HepG2 (cell line): ENCODE data around the gene CPEB3. TPM values are rescaled to one million over a fixed set of nuclear protein-coding genes. Genes with fewer than 3 reads are reported as not detected.

Source experiments
- ATAC-seq: fragments of 200-7000 bp; cut with Tn5 transposase; 3 replicates; pipeline ENCODE4 v1.9.1; 2020; ENCODE audit warnings: mild to moderate bottlenecking, moderate library complexity
- BruUV-seq: library from RNA; stranded (reverse); fragments of 400-500 nt; replicated peaks from 2 replicates; lab custom pipeline; 2021; lab: Mats Ljungman, UMichigan
- CTCF ChIA-PET: fragments of 300-600 bp; formaldehyde crosslinking; extraction: SDS; loops from one replicate; lab custom pipeline; 2021; ENCODE audit warnings: low total read pairs, inconsistent platforms, low intra/inter-chr PET ratio; lab: Yijun Ruan, JAX
- POLR2A ChIA-PET: fragments of 350-600 bp; sonication (Branson Sonifier 250); formaldehyde crosslinking; loops from one replicate; lab custom pipeline; 2020; ENCODE audit warnings: antibody characterized with exemption, inconsistent platforms; lab: Yijun Ruan, JAX
- DNase-seq: peaks from one replicate; pipeline ENCODE4 v3.0.0-alpha.2; 2015; ENCODE audit warnings: low spot score
- FAIRE-seq: peaks from 3 replicates; lab custom pipeline; 2011; peaks lifted over from hg19 to GRCh38; lab: Jason Lieb, UNC
- H2AFZ ChIP-seq: one replicate; pipeline ENCODE4 v1.6.1; 2011; ENCODE audit warnings: low read length, inconsistent platforms
- H3K27ac ChIP-seq: fragments of 300-600 bp; 3 replicates; pipeline ENCODE4 v1.8.0; 2011; ENCODE audit warnings: mixed run types, mild to moderate bottlenecking, mixed read lengths, low read length, inconsistent platforms; ENCODE audit not compliant: insufficient read depth; ENCODE audit errors: extremely low read length
- H3K27me3 ChIP-seq, 2 experiments: fragments of 200-600 bp in 1 of 2; 2 replicates in 1 of 2; 3 replicates in 1 of 2; pipeline versions ENCODE4 v1.6.0 to v1.8.0; 2011; ENCODE audit warnings: low read length in 2 of 2, mild to moderate bottlenecking in 2 of 2, moderate library complexity in 2 of 2, inconsistent platforms in 1 of 2; ENCODE audit not compliant: insufficient read depth in 2 of 2, control insufficient read depth in 1 of 2
- H3K36me3 ChIP-seq, 2 experiments: fragments of 200-600 bp in 1 of 2; replicated peaks in 1 of 2; 2 replicates in 1 of 2; 3 replicates in 1 of 2; pipeline versions ENCODE4 v1.5.1 to v1.8.0; 2011; ENCODE audit warnings: low read length in 2 of 2, inconsistent platforms in 1 of 2; ENCODE audit not compliant: insufficient read depth in 2 of 2, control insufficient read depth in 1 of 2
- H3K4me1 ChIP-seq: 2 replicates; pipeline ENCODE4 v1.5.1; 2012; ENCODE audit warnings: low read length, inconsistent platforms; ENCODE audit not compliant: insufficient read depth
- H3K4me2 ChIP-seq: 2 replicates; pipeline ENCODE4 v1.6.0; 2011; ENCODE audit warnings: low read depth, low read length, inconsistent platforms
- H3K4me3 ChIP-seq, 3 experiments: fragments of 200-600 bp in 1 of 3; sonication (generic), shearing (Covaris generic) in 1 of 3; replicated peaks in 1 of 3; 2 replicates each; pipeline ENCODE4 v1.5.1; 2011 to 2016; ENCODE audit warnings: low read length in 3 of 3, inconsistent platforms in 2 of 3, low read depth in 2 of 3, mild to moderate bottlenecking in 2 of 3, control low read depth in 1 of 3, mixed read lengths in 1 of 3; ENCODE audit not compliant: insufficient read depth in 1 of 3
- H3K79me2 ChIP-seq: one replicate; pipeline ENCODE4 v1.6.1; 2011; ENCODE audit warnings: low read length, inconsistent platforms; ENCODE audit not compliant: insufficient read depth
- H3K9ac ChIP-seq: 2 replicates; pipeline ENCODE4 v1.6.0; 2011; ENCODE audit warnings: mild to moderate bottlenecking, low read depth, low read length, inconsistent platforms; ENCODE audit not compliant: insufficient read depth
- H3K9me3 ChIP-seq: 2 replicates; pipeline ENCODE4 v1.5.1; 2012; ENCODE audit warnings: mild to moderate bottlenecking, low read length
- H4K20me1 ChIP-seq: 2 replicates; pipeline ENCODE4 v1.6.0; 2011; ENCODE audit warnings: inconsistent platforms, mild to moderate bottlenecking, low read length, moderate library complexity; ENCODE audit not compliant: insufficient read depth
- CENPT ChIP-seq: sonication (generic); formaldehyde crosslinking; IDR thresholded peaks from 2 replicates; pipeline ENCODE4 v1.8.0; 2022; ENCODE audit warnings: low read depth, mild to moderate bottlenecking, moderate library complexity, missing genetic modification reagents
- CREM ChIP-seq, 2 experiments: sonication (generic) in 1 of 2; formaldehyde crosslinking in 1 of 2; IDR thresholded peaks; 2 replicates each; pipeline versions ENCODE4 v1.4.0 to v1.6.1; 2016 to 2020; ENCODE audit warnings: antibody characterized with exemption in 1 of 2, mild to moderate bottlenecking in 1 of 2, missing genetic modification reagents in 1 of 2
- IRX3 ChIP-seq: sonication (generic); formaldehyde crosslinking; IDR thresholded peaks from 2 replicates; pipeline ENCODE4 v1.8.1; 2023; ENCODE audit warnings: mild to moderate bottlenecking, low read depth, missing genetic modification reagents, borderline replicate concordance
- MAFF ChIP-seq: IDR thresholded peaks from 2 replicates; pipeline ENCODE4 v1.6.1; 2011; ENCODE audit warnings: low read depth, low read length, improper control_type of control experiment
- MAFK ChIP-seq, 2 experiments: IDR thresholded peaks in 1 of 2; conservative IDR thresholded peaks in 1 of 2; 2 replicates each; pipeline ENCODE4 v1.6.1; 2011; ENCODE audit warnings: improper control_type of control experiment in 2 of 2, low read length in 2 of 2
- MTA3 ChIP-seq: sonication (generic); formaldehyde crosslinking; IDR thresholded peaks from 2 replicates; pipeline ENCODE4 v1.4.0; 2020; ENCODE audit warnings: missing genetic modification reagents
- MTF1 ChIP-seq: sonication (generic); formaldehyde crosslinking; IDR thresholded peaks from 2 replicates; pipeline ENCODE4 v1.5.0; 2020; ENCODE audit warnings: missing genetic modification reagents
- RBFOX2 ChIP-seq: fragments of 200-400 bp; formaldehyde crosslinking; IDR thresholded peaks from 2 replicates; pipeline ENCODE4 v1.6.1; 2017; ENCODE audit warnings: low read depth, mild to moderate bottlenecking, low read length
- TAF15 ChIP-seq: fragments of 200-400 bp; formaldehyde crosslinking; IDR thresholded peaks from one replicate; pipeline ENCODE4 v1.6.1; 2018; ENCODE audit warnings: mild to moderate bottlenecking, low read depth, low read length; ENCODE audit not compliant: poor library complexity, severe bottlenecking
- ZNF10 ChIP-seq: sonication (generic); formaldehyde crosslinking; IDR thresholded peaks from 2 replicates; pipeline ENCODE4 v1.4.0; 2020; ENCODE audit warnings: mild to moderate bottlenecking, low read depth, missing genetic modification reagents, borderline replicate concordance
- ZNF839 ChIP-seq: sonication (generic); formaldehyde crosslinking; IDR thresholded peaks from 2 replicates; pipeline ENCODE4 v1.4.0; 2020; ENCODE audit warnings: missing genetic modification reagents, mild to moderate bottlenecking, borderline replicate concordance
- WGBS: methylation state at CpG from one replicate; pipeline ENCODE4 v1.1.6; 2017; ENCODE audit warnings: low lambda C conversion rate; 5-methylcytosine and 5-hydroxymethylcytosine counted together
- in situ Hi-C: cut with HindIII; loops from 2 replicates; pipeline ENCODE4 v1.10.0; 2017; ENCODE audit warnings: low pct_unique_long_range_greater_than_20kb; ENCODE audit not compliant: extremely low pct_ligation_motif_present
- intact Hi-C: fragments of 100-400 bp; cut with micrococcal nuclease; formaldehyde crosslinking; loops from one replicate; pipeline ENCODE4 v1.10.0; 2022; ENCODE audit not compliant: unreplicated experiment
- polyA plus RNA-seq, 8 experiments: library from polyadenylated mRNA; depleted of rRNA in 3 of 8; stranded (reverse) in 7 of 8; unstranded in 1 of 8; fragments of >200 nt; fragmentation: Illumina TruSeq in 4 of 8; extraction: Trizol in 4 of 8; gene quantifications; 2 replicates each; pipeline versions ENCODE4 v1.2.1 to v1.2.3, GENCODE V29; 2011 to 2016; ENCODE audit warnings: low read depth in 4 of 8, missing spikeins in 1 of 8, mixed read lengths in 1 of 8; ENCODE audit not compliant: insufficient read depth in 1 of 8
- total RNA-seq, 5 experiments: library from RNA; depleted of rRNA; stranded (reverse); fragments of >200 nt; fragmentation: Illumina TruSeq; extraction: Trizol; gene quantifications; 2 replicates each; pipeline ENCODE4 v1.2.3, GENCODE V29; 2016; ENCODE audit warnings: low read depth in 1 of 5
- TF ChIP-seq, protein P1 (sequence below): sonication (generic); formaldehyde crosslinking; IDR thresholded peaks from 2 replicates; pipeline ENCODE4 v1.9.0; 2021; ENCODE audit warnings: missing genetic modification reagents, borderline replicate concordance
- TF ChIP-seq, protein P2 (sequence below): sonication (generic); formaldehyde crosslinking; IDR thresholded peaks from 2 replicates; pipeline ENCODE4 v1.4.0; 2020; ENCODE audit warnings: missing genetic modification reagents, borderline replicate concordance
- TF ChIP-seq, protein P3 (sequence below): sonication (generic); formaldehyde crosslinking; IDR thresholded peaks from 2 replicates; pipeline ENCODE4 v1.8.0; 2022; ENCODE audit warnings: mild to moderate bottlenecking, missing genetic modification reagents, moderate library complexity
- TF ChIP-seq, protein P4 (sequence below): sonication (generic); formaldehyde crosslinking; IDR thresholded peaks from 2 replicates; pipeline ENCODE4 v1.4.0; 2020; ENCODE audit warnings: missing genetic modification reagents, borderline replicate concordance

Gene CPEB3
- total and polyA plus RNA-seq, 2 of the 13 experiments (the other 11 are each of a cell fraction or from before 2014, with no cell fraction given): 0.66 to 0.70 TPM

DNA sequence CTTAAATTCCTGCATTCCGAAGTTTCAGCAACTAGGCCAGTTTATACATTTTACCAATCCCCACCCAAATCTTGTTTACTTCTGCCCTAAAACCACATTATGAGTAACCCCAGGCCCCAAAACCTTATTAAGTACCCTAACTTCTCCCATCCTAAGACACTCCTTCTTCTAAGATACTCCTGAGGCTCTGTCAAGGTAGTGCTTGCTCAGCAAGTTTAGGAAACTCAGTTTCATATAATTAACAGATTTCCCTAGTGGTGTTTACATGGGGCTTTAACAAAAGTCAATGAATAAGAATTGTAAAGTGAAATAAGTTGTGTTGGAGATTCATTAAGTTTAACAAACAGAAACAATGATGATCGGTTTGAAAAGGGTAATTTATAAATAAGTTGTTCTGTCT lies 77.8 kb downstream of the CPEB3 start:
- no peak for ATAC-seq
- no peak for TF ChIP-seq CENPT (CRISPR knock-in tag)
- TF ChIP-seq, protein P1, sequence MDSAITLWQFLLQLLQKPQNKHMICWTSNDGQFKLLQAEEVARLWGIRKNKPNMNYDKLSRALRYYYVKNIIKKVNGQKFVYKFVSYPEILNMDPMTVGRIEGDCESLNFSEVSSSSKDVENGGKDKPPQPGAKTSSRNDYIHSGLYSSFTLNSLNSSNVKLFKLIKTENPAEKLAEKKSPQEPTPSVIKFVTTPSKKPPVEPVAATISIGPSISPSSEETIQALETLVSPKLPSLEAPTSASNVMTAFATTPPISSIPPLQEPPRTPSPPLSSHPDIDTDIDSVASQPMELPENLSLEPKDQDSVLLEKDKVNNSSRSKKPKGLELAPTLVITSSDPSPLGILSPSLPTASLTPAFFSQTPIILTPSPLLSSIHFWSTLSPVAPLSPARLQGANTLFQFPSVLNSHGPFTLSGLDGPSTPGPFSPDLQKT (CRISPR knock-in tag): no peak
- no peak for TF ChIP-seq MTA3 (CRISPR knock-in tag)
- TF ChIP-seq RBFOX2: no peak
- TF ChIP-seq ZNF839 (CRISPR knock-in tag): no peak
- TF ChIP-seq, protein P2, sequence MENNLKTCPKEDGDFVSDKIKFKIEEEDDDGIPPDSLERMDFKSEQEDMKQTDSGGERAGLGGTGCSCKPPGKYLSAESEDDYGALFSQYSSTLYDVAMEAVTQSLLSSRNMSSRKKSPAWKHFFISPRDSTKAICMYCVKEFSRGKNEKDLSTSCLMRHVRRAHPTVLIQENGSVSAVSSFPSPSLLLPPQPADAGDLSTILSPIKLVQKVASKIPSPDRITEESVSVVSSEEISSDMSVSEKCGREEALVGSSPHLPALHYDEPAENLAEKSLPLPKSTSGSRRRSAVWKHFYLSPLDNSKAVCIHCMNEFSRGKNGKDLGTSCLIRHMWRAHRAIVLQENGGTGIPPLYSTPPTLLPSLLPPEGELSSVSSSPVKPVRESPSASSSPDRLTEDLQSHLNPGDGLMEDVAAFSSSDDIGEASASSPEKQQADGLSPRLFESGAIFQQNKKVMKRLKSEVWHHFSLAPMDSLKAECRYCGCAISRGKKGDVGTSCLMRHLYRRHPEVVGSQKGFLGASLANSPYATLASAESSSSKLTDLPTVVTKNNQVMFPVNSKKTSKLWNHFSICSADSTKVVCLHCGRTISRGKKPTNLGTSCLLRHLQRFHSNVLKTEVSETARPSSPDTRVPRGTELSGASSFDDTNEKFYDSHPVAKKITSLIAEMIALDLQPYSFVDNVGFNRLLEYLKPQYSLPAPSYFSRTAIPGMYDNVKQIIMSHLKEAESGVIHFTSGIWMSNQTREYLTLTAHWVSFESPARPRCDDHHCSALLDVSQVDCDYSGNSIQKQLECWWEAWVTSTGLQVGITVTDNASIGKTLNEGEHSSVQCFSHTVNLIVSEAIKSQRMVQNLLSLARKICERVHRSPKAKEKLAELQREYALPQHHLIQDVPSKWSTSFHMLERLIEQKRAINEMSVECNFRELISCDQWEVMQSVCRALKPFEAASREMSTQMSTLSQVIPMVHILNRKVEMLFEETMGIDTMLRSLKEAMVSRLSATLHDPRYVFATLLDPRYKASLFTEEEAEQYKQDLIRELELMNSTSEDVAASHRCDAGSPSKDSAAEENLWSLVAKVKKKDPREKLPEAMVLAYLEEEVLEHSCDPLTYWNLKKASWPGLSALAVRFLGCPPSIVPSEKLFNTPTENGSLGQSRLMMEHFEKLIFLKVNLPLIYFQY: no peak
- TF ChIP-seq CREM (IDR thresholded peaks at IDR 0.05): no peak
- no peak for TF ChIP-seq CREM (CRISPR knock-in tag; IDR thresholded peaks at IDR 0.05)
- TF ChIP-seq TAF15: no peak
- TF ChIP-seq IRX3 (CRISPR knock-in tag): no peak
- TF ChIP-seq MAFF: peak; percentile 66
- no peak for TF ChIP-seq MTF1 (CRISPR knock-in tag)
- TF ChIP-seq, protein P3, sequence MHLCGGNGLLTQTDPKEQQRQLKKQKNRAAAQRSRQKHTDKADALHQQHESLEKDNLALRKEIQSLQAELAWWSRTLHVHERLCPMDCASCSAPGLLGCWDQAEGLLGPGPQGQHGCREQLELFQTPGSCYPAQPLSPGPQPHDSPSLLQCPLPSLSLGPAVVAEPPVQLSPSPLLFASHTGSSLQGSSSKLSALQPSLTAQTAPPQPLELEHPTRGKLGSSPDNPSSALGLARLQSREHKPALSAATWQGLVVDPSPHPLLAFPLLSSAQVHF (CRISPR knock-in tag): no peak
- no peak for TF ChIP-seq ZNF10 (CRISPR knock-in tag)
- TF ChIP-seq, protein P4, sequence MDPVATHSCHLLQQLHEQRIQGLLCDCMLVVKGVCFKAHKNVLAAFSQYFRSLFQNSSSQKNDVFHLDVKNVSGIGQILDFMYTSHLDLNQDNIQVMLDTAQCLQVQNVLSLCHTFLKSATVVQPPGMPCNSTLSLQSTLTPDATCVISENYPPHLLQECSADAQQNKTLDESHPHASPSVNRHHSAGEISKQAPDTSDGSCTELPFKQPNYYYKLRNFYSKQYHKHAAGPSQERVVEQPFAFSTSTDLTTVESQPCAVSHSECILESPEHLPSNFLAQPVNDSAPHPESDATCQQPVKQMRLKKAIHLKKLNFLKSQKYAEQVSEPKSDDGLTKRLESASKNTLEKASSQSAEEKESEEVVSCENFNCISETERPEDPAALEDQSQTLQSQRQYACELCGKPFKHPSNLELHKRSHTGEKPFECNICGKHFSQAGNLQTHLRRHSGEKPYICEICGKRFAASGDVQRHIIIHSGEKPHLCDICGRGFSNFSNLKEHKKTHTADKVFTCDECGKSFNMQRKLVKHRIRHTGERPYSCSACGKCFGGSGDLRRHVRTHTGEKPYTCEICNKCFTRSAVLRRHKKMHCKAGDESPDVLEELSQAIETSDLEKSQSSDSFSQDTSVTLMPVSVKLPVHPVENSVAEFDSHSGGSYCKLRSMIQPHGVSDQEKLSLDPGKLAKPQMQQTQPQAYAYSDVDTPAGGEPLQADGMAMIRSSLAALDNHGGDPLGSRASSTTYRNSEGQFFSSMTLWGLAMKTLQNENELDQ (CRISPR knock-in tag): no peak
- peak; percentile 79 to 80 for TF ChIP-seq MAFK (conservative IDR thresholded peaks at IDR 0.05 in 1 of 2, IDR thresholded peaks at IDR 0.05 in 1 of 2; ENCODE audit: low read length in 2 of 2)

More for the DNA sequence above, 77.8 kb downstream of the CPEB3 start:
- ChIA-PET POLR2A (no interaction called here), CTCF (no interaction called here)
- H3K4me1 ChIP-seq: no peaks in the 10 kb centered on the region
- no peaks in the 10 kb centered on the region for H3K9me3 ChIP-seq
- intact Hi-C loops (no loop called here), in situ Hi-C loops (no loop called here)
- DNase-seq (no peak), FAIRE-seq (no peak)
- H3K27me3 ChIP-seq: no peaks in the 10 kb centered on the region
- no peak overlapping the region for H3K27ac ChIP-seq
- H3K4me2 ChIP-seq: no peak overlapping the region
- H2AFZ ChIP-seq: no peak overlapping the region
- 93% methylated on average over 2 of the region's 2 CpGs for WGBS
- H4K20me1 ChIP-seq: no peaks in the 10 kb centered on the region
- H3K9ac ChIP-seq: no peak overlapping the region
- no TSS peak for BruUV-seq
- peaks cover 0 to 2% of the 10 kb centered on the region in 2 experiments; a peak in 1 of 5 replicates for H3K36me3 ChIP-seq
- H3K4me3 ChIP-seq: no peak overlapping the region
- no peaks in the 10 kb centered on the region for H3K79me2 ChIP-seq
